Fibroblast of skin of right biceps (primary cell): ENCODE results near the gene LINC00632.

Source experiments
- DNase-seq: peaks from one replicate; pipeline ENCODE4 v3.0.0-alpha.2; 2013

Gene LINC00632

DNA sequence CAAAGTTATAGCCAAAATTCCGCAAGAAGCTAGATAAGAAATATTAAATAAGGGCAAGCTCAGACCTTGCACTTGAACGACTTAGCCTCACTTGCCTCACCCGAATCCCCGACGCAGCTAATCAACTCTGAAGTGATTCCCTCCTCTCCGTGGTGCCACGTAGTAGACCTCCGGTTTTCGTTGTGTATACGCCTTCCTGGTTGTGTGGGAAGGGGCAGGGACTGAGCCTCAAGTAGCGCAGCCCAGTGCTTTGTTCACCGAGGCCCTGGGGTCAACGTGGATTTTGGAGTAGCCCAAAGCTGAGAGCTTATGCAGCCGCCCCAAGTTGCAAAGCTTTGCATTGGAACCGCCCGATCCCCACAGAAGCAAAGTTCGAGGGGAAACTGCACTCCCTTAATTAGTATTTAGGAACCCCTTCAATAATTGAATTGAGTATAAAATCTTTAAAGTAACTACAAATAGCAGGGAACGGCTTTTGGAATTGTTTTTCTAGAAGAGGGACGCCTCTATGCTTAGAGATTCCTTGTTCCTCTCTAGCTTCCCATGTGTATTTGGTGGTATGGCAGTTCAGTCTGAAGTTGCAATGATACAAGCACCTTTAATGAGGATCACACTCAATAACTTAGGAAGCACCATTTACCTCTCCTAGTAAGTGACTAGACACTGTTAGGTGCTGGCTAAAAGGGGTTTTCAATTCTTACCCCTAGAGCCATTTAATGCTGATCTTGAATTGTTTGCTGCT lies 55.7 kb downstream of the LINC00632 start:
- DNase-seq, result peak; percentile 71

DNA sequence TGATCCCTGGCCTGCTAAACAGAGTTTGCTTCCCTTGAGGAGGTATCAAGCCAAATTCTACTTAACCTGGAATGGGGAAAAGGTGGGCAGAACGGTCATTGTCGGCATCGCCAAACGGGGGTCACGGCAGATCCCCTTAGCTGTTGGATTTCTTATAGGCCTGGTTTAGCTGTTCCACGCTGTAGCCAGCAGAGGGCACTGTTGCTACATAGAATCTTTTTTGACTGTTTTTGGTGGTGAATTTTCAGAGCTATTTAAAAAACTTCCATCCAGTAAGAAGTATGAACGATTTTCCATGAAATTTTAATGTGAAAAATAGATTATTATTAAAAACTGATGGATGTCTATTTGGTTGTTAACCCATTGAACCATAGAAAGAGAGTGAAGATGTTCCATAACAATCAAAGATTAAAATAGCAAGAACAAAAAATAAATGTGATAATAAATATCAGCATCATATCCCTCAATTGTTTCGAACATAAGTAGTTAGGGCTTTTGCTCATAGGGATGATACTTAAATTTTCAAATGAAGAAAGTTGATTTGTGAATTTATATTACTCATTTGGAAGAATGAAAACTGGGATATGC lies 56.6 kb downstream of the LINC00632 start:
- peak; percentile 60 for DNase-seq

DNA sequence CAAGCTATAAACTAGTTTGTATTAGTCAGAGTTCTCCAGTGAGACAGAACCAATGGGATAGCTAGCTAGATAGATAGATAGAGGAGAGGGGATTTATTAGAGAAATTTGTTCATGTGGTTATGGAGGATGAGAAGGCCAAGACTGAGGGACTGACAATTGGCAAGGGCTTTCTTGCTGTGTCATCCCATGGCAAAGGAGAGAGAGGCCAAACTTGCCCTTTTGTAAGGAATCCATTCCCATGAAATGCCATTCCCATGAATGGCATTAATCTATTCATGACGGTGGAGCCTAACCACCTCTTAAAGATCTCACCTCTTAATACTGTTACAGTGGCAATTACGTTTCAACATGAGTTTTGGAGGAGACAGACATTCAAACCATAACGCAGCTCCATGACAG lies 58.1 kb downstream of the LINC00632 start:
- DNase-seq, result no peak

DNA sequence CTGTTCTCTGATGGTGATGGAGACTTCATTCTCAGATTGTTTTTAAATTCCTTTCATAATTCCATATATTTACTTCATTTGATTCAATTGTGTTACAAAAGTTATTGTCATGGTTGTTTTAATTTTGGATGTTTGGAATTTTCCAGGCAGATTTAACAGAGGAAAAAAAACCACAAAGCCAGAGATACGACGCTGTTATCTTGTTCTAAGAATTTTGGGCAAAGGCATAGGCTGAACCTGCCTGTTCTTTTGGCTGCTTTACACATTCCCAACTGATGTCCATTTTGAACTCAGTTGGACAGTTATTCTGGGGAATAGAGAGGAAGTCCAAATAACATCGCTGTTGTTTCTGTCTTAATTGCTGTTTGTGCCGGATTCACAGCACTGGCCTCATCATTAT lies 65.7 kb downstream of the LINC00632 start:
- no peak for DNase-seq

DNA sequence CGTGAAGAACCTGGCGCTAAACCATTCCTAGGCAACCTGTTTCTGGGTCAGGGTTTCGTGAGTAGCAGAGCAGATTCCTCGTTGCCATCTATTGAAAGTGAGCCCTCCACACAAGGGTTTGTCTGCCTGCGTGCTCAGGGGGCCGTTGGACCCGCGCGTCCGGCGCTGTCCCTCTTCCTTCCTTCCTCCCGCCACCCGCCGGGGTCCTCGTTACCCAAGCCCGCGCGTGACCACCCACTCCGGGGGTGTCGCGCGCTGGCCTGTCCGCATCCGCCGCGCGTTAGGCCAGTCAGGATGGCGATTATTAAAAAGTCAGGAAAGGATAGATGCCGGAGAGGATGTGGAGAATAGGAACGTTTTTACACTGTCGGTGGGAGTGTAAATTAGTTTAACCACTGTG lies 66.8 kb downstream of the LINC00632 start:
- no peak for DNase-seq

DNA sequence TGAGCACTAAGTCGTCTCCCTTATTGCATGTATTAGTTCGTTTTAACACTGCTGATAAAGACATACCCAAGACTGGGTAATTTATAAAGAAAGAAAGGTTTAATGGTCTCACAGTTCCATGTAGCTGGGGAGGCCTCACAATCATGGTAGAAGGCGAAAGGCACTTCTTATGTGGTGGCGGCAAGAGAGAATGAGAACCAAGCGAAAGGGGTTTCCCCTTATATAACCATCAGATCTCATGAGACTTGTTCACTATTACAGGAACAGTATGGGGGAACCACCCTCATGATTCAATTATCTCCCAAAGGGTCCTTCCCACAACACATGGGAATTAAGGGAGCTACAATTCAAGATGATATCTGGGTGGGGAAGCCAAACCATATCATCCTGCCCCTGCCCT lies 85.1 kb downstream of the LINC00632 start:
- no peak for DNase-seq

DNA sequence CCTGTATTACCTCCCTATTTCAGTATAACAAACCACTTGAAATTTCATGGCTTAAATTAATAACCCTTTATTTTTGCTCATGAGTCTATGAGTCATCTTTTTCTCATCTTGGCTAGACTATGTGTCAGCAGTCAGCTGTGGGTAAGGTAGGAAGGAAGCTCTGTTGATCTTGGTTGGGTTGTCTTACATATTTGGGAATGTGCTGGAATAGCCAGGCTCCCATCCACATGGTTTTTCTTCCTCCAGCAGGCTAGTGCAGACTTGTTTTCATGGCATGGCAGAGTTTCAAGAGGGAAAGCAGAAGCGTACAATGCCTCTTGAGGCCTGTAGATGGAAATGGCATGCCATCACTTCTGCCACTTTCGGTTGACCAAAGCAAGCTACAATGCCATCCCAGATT lies 89.7 kb downstream of the LINC00632 start:
- DNase-seq, result no peak

DNA sequence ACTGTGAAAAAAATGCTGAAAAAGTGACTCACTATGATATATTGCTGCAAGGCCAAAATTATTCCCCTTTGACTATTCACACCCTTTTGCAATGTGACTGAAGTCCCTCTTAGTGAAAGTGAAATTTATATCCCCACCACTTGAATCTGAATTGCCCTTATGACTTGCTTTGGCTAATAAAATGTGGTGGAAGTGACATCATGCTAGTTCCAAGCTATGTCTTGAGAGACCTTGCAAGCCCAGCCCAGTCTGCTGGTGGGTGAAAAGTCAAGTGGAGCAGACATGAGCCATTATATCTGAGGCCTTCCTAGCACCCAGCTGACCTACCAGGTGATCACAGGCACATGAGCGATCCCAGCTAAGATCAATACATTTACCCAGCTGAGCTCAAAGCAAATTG lies 94.7 kb downstream of the LINC00632 start:
- DNase-seq, result no peak

DNA sequence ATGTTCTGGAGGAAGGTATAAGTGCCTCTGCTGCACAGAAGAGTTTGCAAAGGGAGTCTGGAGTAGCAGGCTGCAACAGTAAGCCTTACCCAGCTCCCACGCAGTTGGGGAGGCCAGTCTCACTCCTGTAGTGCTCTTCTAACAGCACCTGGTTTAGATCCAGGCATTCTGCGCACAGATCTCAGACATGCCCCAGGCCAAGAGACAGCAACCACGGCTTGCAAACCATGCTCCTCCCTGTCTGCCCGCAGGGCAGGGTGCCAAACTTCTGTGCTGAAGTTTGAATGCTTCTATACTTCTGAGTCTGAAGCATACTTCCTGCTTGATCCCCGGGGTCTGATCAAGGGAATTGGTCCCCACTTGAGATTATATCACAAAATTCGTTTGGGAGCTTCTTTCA lies 106.3 kb downstream of the LINC00632 start:
- peak; percentile 25 for DNase-seq

DNA sequence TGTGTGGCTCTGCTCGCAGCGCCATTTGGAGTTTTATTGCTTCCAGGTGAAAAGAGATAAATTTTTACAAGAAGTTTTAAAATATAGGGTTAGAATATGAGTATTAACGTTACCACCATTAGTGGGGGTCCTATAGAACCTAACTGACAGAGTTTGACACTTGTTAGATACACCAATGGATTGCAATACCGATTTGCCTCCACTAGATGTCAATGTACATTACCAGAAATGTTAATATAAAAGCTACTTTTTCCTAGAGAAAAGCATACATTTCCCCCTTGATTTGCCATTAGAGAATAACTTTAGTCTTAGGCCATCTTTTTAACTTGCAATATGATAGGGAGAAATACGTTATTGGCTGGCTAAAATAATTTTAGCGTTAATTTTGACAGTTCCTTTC lies 108.4 kb downstream of the LINC00632 start:
- DNase-seq, result peak; percentile 10

DNA sequence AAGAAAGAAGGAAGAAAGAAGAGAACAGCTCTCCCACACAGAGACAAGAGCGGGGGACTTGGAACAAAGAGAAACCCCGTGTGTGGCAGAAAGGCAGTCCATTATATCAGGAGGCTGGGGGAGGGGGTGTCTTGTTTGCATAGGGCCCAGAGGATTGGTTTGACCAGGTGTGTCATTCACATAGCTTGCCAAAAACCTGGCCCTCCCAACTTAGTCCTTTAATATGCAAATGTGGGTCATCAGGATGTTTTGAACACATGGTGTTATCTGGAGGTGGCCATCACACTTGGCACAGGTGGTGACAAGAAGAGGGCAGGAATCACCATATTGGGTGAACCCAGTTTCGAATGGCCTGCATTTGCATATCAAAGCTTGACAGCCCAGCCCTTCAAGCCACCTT lies 111.7 kb downstream of the LINC00632 start:
- no peak for DNase-seq

DNA sequence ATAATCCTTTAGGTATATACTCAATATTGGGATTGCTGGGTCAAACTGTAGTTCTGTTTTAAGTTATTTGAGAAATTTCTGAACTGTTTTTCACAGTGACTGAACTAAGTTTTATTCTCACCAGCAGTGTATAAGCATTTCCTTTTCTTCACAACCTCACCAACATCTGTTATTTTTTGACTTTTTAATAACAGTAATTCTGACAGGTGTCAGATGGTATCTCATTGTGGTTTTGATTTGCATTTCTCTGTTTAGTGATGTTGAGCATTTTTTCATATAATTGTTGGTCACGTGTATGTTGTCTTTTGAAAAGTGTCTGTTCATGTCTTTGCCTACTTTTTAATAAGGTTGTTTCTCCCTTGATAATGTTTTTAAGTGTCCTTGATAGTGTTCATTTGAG lies 112.6 kb downstream of the LINC00632 start:
- DNase-seq, result no peak

DNA sequence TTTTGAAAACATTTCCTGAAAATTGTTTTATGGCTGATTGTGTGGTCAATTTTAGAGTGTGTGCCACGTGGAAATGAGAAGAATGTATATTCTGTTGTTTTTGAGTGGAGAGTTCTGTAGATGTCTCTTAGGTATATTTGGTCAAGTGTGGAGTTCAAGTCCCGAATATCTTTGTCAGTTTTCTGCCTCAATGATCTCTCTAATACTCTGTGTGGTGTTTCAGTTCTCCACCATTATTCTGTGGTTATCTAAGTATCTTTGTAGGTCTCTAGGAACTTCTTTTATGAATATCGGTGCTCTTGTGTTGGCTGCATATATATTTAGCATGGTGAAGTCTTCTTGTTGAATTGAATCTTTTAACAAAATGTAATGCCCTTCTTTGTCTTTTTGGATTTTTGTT lies 113.3 kb downstream of the LINC00632 start:
- DNase-seq, result no peak

DNA sequence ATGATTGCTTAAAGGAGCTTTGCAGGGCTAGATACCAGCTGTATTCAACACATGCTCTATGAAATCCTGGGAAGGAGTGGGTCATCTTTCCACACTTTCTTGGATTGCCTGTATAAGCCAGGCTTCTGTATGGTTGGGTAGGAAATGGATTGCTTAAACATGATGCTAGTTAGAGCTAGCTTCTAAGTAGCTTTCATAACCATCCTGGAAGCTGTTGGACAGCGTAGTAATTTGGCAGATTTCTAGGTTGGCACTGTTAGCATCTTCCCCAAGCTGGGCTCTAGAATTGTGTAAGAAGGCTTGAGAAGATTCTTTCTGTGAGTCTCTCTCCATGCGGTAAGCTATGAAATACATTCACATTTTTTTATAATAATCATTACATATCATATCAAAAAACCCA lies 127.3 kb downstream of the LINC00632 start:
- no peak for DNase-seq
